ENCODE measurements around the gene SPRY1.

DNA sequence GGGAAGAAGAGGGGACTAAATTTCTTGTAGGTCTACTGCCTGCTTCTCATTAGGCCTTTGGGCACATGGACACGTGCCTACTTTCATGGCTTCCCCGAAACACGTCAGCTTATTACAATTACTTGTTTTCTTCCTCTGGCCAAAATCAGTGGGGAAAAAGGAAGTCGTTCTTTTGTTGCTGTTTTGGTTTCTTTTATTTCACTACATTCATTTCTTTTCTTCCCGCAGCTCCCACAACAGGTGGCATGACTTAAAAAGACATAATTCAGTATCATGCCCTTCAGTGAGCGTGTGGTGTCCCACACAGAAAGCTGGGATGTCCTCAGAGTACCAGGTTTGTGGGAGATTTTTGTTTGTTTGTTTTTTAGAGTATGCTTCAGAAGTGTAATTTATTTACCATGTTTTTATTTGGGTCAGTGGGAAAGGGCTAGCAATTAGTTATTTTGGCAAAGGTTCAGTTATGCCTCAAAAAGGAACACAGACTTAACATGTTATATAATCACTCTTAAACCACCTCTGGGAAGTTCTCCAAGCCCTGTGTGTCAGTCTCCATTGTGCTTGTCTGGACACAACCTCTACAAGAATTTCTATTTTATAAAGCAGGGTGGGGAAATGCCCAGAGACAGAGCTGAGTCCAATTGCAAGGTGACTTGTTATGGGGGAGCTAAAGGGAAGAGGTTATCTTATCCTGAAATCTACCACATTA is 44.2 kb upstream of the SPRY1 start:
- TF ChIP-seq, protein P1, sequence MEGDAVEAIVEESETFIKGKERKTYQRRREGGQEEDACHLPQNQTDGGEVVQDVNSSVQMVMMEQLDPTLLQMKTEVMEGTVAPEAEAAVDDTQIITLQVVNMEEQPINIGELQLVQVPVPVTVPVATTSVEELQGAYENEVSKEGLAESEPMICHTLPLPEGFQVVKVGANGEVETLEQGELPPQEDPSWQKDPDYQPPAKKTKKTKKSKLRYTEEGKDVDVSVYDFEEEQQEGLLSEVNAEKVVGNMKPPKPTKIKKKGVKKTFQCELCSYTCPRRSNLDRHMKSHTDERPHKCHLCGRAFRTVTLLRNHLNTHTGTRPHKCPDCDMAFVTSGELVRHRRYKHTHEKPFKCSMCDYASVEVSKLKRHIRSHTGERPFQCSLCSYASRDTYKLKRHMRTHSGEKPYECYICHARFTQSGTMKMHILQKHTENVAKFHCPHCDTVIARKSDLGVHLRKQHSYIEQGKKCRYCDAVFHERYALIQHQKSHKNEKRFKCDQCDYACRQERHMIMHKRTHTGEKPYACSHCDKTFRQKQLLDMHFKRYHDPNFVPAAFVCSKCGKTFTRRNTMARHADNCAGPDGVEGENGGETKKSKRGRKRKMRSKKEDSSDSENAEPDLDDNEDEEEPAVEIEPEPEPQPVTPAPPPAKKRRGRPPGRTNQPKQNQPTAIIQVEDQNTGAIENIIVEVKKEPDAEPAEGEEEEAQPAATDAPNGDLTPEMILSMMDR (IDR thresholded peaks at IDR 0.05; ENCODE audit: control extremely low read depth in 1 of 3, insufficient read depth in 1 of 3, low read depth in 1 of 3, low read length in 3 of 3) = no peak
- TF ChIP-seq CHD2 (IDR thresholded peaks at IDR 0.05; ENCODE audit: low read length) (no peak), BACH1 (IDR thresholded peaks at IDR 0.05; ENCODE audit: low read length) (no peak), POLR2A (IDR thresholded peaks at IDR 0.05; ENCODE audit: control extremely low read depth in 1 of 2, low read depth in 2 of 2, low read length in 2 of 2) (no peak), TCF12 (IDR thresholded peaks at IDR 0.05; ENCODE audit: low read depth, low read length) (no peak)
